K562 (cell line): ENCODE results near the gene TAP2. TPM values are rescaled to one million over a fixed set of nuclear protein-coding genes. Genes with fewer than 3 reads are reported as not detected.

Source experiments
- ARID2 ChIP-seq: fragments of 450-650 bp; IDR thresholded peaks from 2 replicates; pipeline ENCODE4 v1.6.1; 2017; ENCODE audit warnings: antibody characterized with exemption, mild to moderate bottlenecking
- BRF1 ChIP-seq: IDR thresholded peaks from 3 replicates; pipeline ENCODE4 v1.6.1; 2011; ENCODE audit warnings: borderline replicate concordance, mild to moderate bottlenecking; ENCODE audit not compliant: insufficient read length; ENCODE audit errors: extremely low read depth
- CHD7 ChIP-seq: fragments of 200-600 bp; sonication (generic); IDR thresholded peaks from one replicate; pipeline ENCODE4 v1.6.1; 2012; ENCODE audit warnings: mild to moderate bottlenecking, low read depth, low read length, inconsistent platforms
- CTCFL ChIP-seq: IDR thresholded peaks from 2 replicates; pipeline ENCODE4 v1.6.1; 2011; ENCODE audit warnings: borderline replicate concordance, low read depth, mild to moderate bottlenecking, moderate library complexity, low read length; ENCODE audit not compliant: insufficient read depth, poor library complexity, severe bottlenecking
- EHMT2 ChIP-seq: fragments of 450-650 bp; IDR thresholded peaks from 2 replicates; pipeline ENCODE4 v1.6.1; 2018; ENCODE audit warnings: antibody characterized with exemption
- FOXJ2 ChIP-seq: fragments of 200-800 bp; sonication (Bioruptor generic); IDR thresholded peaks from 2 replicates; pipeline ENCODE4 v1.6.1; 2016; ENCODE audit warnings: missing genetic modification characterization, missing compliant biosample characterization
- HCFC1 ChIP-seq: IDR thresholded peaks from 2 replicates; pipeline ENCODE4 v1.6.1; 2012; ENCODE audit warnings: low read depth, low read length, improper control_type of control experiment
- NR2C1 ChIP-seq, 2 experiments: fragments of 450-650 bp; IDR thresholded peaks; 2 replicates each; pipeline ENCODE4 v1.6.1; 2017; ENCODE audit warnings: mild to moderate bottlenecking in 2 of 2, antibody characterized with exemption in 1 of 2, inconsistent platforms in 1 of 2, missing compliant biosample characterization in 1 of 2, missing genetic modification characterization in 1 of 2
- ZNF766 ChIP-seq: fragments of 200-800 bp; sonication (Bioruptor generic); conservative IDR thresholded peaks from 2 replicates; pipeline ENCODE4 v1.6.1; 2016; ENCODE audit warnings: missing genetic modification characterization, missing compliant biosample characterization
- polyA plus RNA-seq, 8 experiments: library from polyadenylated mRNA; depleted of rRNA in 4 of 8; stranded (reverse) in 5 of 8; unstranded in 3 of 8; fragments of >200 nt; fragmentation: Nextera tagmentation in 2 of 8; fragmentation: Illumina TruSeq in 1 of 8; extraction: Ambion mirVana in 2 of 8; extraction: Trizol in 1 of 8; gene quantifications; 2 replicates each; pipeline versions ENCODE4 v1.2.1 to v1.2.3, GENCODE V29; 2011 to 2014; ENCODE audit warnings: inconsistent platforms in 1 of 8, missing spikeins in 1 of 8
- total RNA-seq, 7 experiments: library from RNA; depleted of rRNA in 6 of 7; stranded (reverse); fragments of >200 nt in 6 of 7; fragmentation: Illumina TruSeq in 2 of 7; extraction: Trizol in 2 of 7; gene quantifications; 2 replicates each; pipeline versions ENCODE4 v1.2.1 to v1.2.3, GENCODE V29; 2011 to 2021; ENCODE audit warnings: low replicate concordance in 1 of 7
- TF ChIP-seq, protein P1 (sequence below): fragments of 450-650 bp; IDR thresholded peaks from 2 replicates; pipeline ENCODE4 v1.6.1; 2016; ENCODE audit warnings: borderline replicate concordance

The TAP2 gene
- total and polyA plus RNA-seq, 9 of the 15 experiments (the other 6 are each of a cell fraction or from before 2014, with no cell fraction given): 2.0 to 53.5 (median 19.6) TPM

GRCh38 chr6:32838114-32838958 is at the start of gene TAP2 (continued):
- TF ChIP-seq CHD7 (no peak), EHMT2 (no peak), ZNF766 (CRISPR knock-in tag) (no peak), NR2C1 (IDR thresholded peaks at IDR 0.05) (no peak), NR2C1 (tag; IDR thresholded peaks at IDR 0.05) (no peak), FOXJ2 (no peak), ARID2 (peak; percentile 86), HCFC1 (peak; percentile 65), BRF1 (no peak), CTCFL (no peak)
- TF ChIP-seq, protein P1, sequence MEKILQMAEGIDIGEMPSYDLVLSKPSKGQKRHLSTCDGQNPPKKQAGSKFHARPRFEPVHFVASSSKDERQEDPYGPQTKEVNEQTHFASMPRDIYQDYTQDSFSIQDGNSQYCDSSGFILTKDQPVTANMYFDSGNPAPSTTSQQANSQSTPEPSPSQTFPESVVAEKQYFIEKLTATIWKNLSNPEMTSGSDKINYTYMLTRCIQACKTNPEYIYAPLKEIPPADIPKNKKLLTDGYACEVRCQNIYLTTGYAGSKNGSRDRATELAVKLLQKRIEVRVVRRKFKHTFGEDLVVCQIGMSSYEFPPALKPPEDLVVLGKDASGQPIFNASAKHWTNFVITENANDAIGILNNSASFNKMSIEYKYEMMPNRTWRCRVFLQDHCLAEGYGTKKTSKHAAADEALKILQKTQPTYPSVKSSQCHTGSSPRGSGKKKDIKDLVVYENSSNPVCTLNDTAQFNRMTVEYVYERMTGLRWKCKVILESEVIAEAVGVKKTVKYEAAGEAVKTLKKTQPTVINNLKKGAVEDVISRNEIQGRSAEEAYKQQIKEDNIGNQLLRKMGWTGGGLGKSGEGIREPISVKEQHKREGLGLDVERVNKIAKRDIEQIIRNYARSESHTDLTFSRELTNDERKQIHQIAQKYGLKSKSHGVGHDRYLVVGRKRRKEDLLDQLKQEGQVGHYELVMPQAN: peak; percentile 77
